Neural cell (in vitro differentiated cells): ENCODE data around the gene CLEC16A. TPM values are rescaled to one million over a fixed set of nuclear protein-coding genes. Genes with fewer than 3 reads are reported as not detected.

Source experiments
- H2AFZ ChIP-seq: fragments of 200-600, 300-800 bp; sonication (generic), shearing (Covaris generic); 2 replicates; pipeline ENCODE4 v1.6.0; 2014; ENCODE audit warnings: low read depth, mild to moderate bottlenecking, antibody characterized with exemption, low read length, moderate library complexity
- H3F3A ChIP-seq: fragments of 200-600 bp; shearing (Covaris generic); 2 replicates; pipeline ENCODE4 v1.6.1; 2016; ENCODE audit warnings: mild to moderate bottlenecking, moderate library complexity, mixed read lengths, antibody characterized with exemption, low read length; ENCODE audit not compliant: insufficient read depth, poor library complexity, severe bottlenecking
- H3K27ac ChIP-seq: fragments of 200-600, 300-800 bp; sonication (generic), shearing (Covaris generic); 2 replicates; pipeline ENCODE4 v1.5.1; 2014; ENCODE audit warnings: mild to moderate bottlenecking, low read length, moderate library complexity
- H3K27me3 ChIP-seq: fragments of 300-800, 200-600 bp; sonication (generic), shearing (Covaris generic); 2 replicates; pipeline ENCODE4 v1.6.0; 2014; ENCODE audit warnings: mild to moderate bottlenecking, low read depth, low read length, moderate library complexity; ENCODE audit not compliant: insufficient read depth
- H3K36me3 ChIP-seq: fragments of 300-800, 200-600 bp; sonication (generic), shearing (Covaris generic); 2 replicates; pipeline ENCODE4 v1.5.1; 2014; ENCODE audit warnings: mild to moderate bottlenecking, antibody characterized with exemption, low read length, moderate library complexity; ENCODE audit not compliant: insufficient read depth
- H3K4me2 ChIP-seq: fragments of 300-800, 200-600 bp; sonication (generic), shearing (Covaris generic); 2 replicates; pipeline ENCODE4 v1.6.0; 2014; ENCODE audit warnings: mild to moderate bottlenecking, low read length
- H3K4me3 ChIP-seq: fragments of 300-800, 200-600 bp; sonication (generic), shearing (Covaris generic); 2 replicates; pipeline ENCODE4 v1.5.1; 2014; ENCODE audit warnings: mild to moderate bottlenecking, low read length, moderate library complexity
- H3K79me2 ChIP-seq: fragments of 200-600 bp; shearing (Covaris generic); replicated peaks from 2 replicates; pipeline ENCODE4 v1.6.0; 2014; ENCODE audit warnings: mild to moderate bottlenecking, low read length, moderate library complexity; ENCODE audit not compliant: insufficient read depth
- H3K9ac ChIP-seq: fragments of 300-800, 200-600 bp; sonication (generic), shearing (Covaris generic); 2 replicates; pipeline ENCODE4 v1.6.1; 2016; ENCODE audit warnings: mild to moderate bottlenecking, low read length, mixed read lengths
- H3K9me2 ChIP-seq: fragments of 200-600 bp; shearing (Covaris generic); 2 replicates; pipeline ENCODE4 v1.6.1; 2016; ENCODE audit warnings: mild to moderate bottlenecking, low read length, mixed read lengths; ENCODE audit not compliant: insufficient read depth
- H3K9me3 ChIP-seq: fragments of 200-600, 300-800 bp; sonication (generic), shearing (Covaris generic); 2 replicates; pipeline ENCODE4 v1.6.1; 2016; ENCODE audit warnings: mild to moderate bottlenecking, mixed run types, low read length, moderate library complexity, mixed read lengths
- H4K20me1 ChIP-seq: fragments of 200-600 bp; shearing (Covaris generic); 2 replicates; pipeline ENCODE4 v1.6.1; 2016; ENCODE audit warnings: mild to moderate bottlenecking, mixed run types; ENCODE audit not compliant: insufficient read depth
- EP300 ChIP-seq: fragments of 450-650 bp; conservative IDR thresholded peaks from 2 replicates; pipeline ENCODE4 v1.6.1; 2014; ENCODE audit warnings: antibody characterized with exemption, mild to moderate bottlenecking, moderate library complexity; ENCODE audit not compliant: poor library complexity, severe bottlenecking
- EZH2 ChIP-seq: fragments of 200-600, 300-800 bp; shearing (Covaris generic), sonication (generic); IDR thresholded peaks from 2 replicates; pipeline ENCODE4 v1.6.1; 2014; ENCODE audit warnings: antibody characterized with exemption, low read length, borderline replicate concordance, mild to moderate bottlenecking; ENCODE audit not compliant: insufficient read depth, poor library complexity, severe bottlenecking
- MXI1 ChIP-seq: fragments of 450-650 bp; conservative IDR thresholded peaks from 2 replicates; pipeline ENCODE4 v1.6.1; 2014; ENCODE audit warnings: antibody characterized with exemption, mild to moderate bottlenecking; ENCODE audit not compliant: poor library complexity, severe bottlenecking
- POLR2AphosphoS5 ChIP-seq: IDR thresholded peaks from 2 replicates; pipeline ENCODE4 v1.6.1; 2012
- RAD21 ChIP-seq: fragments of 450-650 bp; conservative IDR thresholded peaks from 2 replicates; pipeline ENCODE4 v1.6.1; 2014; ENCODE audit warnings: antibody characterized with exemption, mild to moderate bottlenecking, moderate library complexity
- REST ChIP-seq: IDR thresholded peaks from 2 replicates; pipeline ENCODE4 v1.6.1; 2012; ENCODE audit warnings: borderline replicate concordance
- SMC3 ChIP-seq: fragments of 450-650 bp; conservative IDR thresholded peaks from 2 replicates; pipeline ENCODE4 v1.6.1; 2014; ENCODE audit warnings: antibody characterized with exemption, mild to moderate bottlenecking, moderate library complexity; ENCODE audit not compliant: poor library complexity
- TAF1 ChIP-seq: IDR thresholded peaks from 2 replicates; pipeline ENCODE4 v1.6.1; 2012; ENCODE audit warnings: low read depth
- polyA plus RNA-seq: library from polyadenylated mRNA; depleted of rRNA; stranded (reverse); fragments of >200 nt; gene quantifications from 2 replicates; pipeline ENCODE4 v1.2.3, GENCODE V29; 2014
- TF ChIP-seq, protein P1 (sequence below): fragments of 450-650 bp; IDR thresholded peaks from 2 replicates; pipeline ENCODE4 v1.5.1; 2014; ENCODE audit warnings: antibody characterized with exemption, mild to moderate bottlenecking, moderate library complexity; ENCODE audit not compliant: poor library complexity, severe bottlenecking

The CLEC16A gene
- polyA plus RNA-seq, 1 donor from 2014 or later = 11.1 TPM

DNA sequence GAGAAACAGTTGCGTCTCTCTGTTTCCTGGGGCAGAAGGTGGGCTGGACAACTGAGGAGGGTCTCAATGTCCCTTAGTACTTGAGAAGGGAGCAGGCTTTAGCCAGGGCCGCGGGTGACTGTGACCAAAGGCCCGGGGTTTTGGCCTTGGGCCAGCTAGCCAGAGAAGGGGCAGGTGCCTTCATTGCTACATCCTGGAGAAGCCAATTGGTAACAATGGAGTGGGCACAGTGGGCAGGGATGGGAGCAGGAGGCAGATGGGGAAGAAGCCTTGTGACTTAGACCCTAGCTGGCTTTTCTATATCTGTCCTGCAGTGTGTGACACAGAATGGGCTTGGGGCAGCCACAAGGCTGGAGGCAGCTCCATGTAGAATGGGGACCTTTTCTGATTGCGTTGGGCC, 46.0 kb downstream of the CLEC16A start:
- no peaks in the 10 kb centered on the region for H3K27me3 ChIP-seq
- H3K9ac ChIP-seq = no peak overlapping the region
- no peaks in the 10 kb centered on the region for H3K79me2 ChIP-seq
- H3K9me2 ChIP-seq = no peaks in the 10 kb centered on the region
- H3K27ac ChIP-seq = no peak overlapping the region
- H3F3A ChIP-seq = no peaks in the 10 kb centered on the region
- TF ChIP-seq TAF1 (no peak), REST (no peak), MXI1 (no peak), RAD21 (no peak), EZH2 (no peak), EP300 (no peak), POLR2AphosphoS5 (no peak), SMC3 (no peak)
- TF ChIP-seq, protein P1, sequence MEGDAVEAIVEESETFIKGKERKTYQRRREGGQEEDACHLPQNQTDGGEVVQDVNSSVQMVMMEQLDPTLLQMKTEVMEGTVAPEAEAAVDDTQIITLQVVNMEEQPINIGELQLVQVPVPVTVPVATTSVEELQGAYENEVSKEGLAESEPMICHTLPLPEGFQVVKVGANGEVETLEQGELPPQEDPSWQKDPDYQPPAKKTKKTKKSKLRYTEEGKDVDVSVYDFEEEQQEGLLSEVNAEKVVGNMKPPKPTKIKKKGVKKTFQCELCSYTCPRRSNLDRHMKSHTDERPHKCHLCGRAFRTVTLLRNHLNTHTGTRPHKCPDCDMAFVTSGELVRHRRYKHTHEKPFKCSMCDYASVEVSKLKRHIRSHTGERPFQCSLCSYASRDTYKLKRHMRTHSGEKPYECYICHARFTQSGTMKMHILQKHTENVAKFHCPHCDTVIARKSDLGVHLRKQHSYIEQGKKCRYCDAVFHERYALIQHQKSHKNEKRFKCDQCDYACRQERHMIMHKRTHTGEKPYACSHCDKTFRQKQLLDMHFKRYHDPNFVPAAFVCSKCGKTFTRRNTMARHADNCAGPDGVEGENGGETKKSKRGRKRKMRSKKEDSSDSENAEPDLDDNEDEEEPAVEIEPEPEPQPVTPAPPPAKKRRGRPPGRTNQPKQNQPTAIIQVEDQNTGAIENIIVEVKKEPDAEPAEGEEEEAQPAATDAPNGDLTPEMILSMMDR = no peak
- no peak overlapping the region for H2AFZ ChIP-seq
- H3K4me3 ChIP-seq = no peak overlapping the region
- H4K20me1 ChIP-seq = no peaks in the 10 kb centered on the region
- H3K36me3 ChIP-seq = no peaks in the 10 kb centered on the region
- H3K9me3 ChIP-seq = no peaks in the 10 kb centered on the region
- H3K4me2 ChIP-seq = no peak overlapping the region

DNA sequence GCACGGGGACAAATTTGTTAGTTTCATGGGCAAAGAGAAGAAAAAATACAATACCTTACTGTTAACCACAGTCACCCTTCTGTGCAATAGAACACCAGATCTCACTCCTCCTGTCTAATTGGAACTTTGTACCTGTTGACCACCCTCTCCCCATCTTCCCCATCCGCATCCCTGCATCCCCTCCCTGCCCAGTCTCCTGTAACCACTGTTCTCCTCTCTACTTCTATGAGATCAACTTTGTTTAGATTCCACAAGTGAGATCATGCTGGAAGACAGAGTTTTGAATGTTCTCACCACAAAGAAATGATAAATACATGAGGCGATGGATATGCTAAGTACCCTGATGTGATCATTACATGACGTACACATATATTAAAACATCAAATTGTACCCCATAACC, 47.7 kb downstream of the CLEC16A start:
- H3K9ac ChIP-seq = no peak overlapping the region
- no peaks in the 10 kb centered on the region for H4K20me1 ChIP-seq
- H3K27ac ChIP-seq = no peak overlapping the region
- no peak overlapping the region for H3K4me2 ChIP-seq
- no peaks in the 10 kb centered on the region for H3K9me2 ChIP-seq
- no peaks in the 10 kb centered on the region for H3K36me3 ChIP-seq
- H3K79me2 ChIP-seq = no peaks in the 10 kb centered on the region
- H3K27me3 ChIP-seq = no peaks in the 10 kb centered on the region
- H3F3A ChIP-seq = no peaks in the 10 kb centered on the region
- H3K9me3 ChIP-seq = no peaks in the 10 kb centered on the region
- no peak overlapping the region for H2AFZ ChIP-seq
- no peak for TF ChIP-seq REST
- TF ChIP-seq EP300 = no peak
- no peak for TF ChIP-seq EZH2
- no peak for TF ChIP-seq SMC3
- TF ChIP-seq TAF1 = no peak
- no peak for TF ChIP-seq MXI1
- H3K4me3 ChIP-seq = no peak overlapping the region
